NT2/D1 (cell line): Measurements from ENCODE around the gene JCAD.

Experiments used
- SUZ12 ChIP-seq: IDR thresholded peaks from 2 replicates; pipeline ENCODE4 v1.6.1; 2011; ENCODE audit not compliant: insufficient read length, insufficient read depth; ENCODE audit errors: extremely low read depth
- YY1 ChIP-seq: IDR thresholded peaks from 2 replicates; pipeline ENCODE4 v1.6.1; 2011; ENCODE audit not compliant: insufficient read length, insufficient read depth
- ZNF274 ChIP-seq: IDR thresholded peaks from 2 replicates; pipeline ENCODE4 v1.6.1; 2011; ENCODE audit warnings: mild to moderate bottlenecking, low read depth, low read length

DNA sequence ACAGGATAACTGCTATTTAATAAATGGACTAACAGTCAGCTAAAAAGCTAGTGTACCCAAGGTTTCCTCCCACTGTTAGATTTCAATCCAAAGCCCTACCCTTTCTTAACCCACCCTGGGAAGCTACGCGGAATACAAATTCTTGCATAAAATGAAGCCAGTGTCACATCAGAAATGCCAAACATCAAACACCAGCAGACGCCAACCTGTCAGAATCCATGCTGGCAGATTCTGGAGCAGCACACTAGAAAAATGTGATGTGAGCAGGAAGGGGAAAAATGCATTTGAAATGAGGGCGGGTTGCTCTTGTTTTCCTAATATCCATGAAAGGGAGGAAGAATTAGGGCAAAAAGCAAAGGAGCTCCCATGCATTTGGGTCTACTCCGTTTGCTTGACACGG is 16.1 kb upstream of the JCAD start:
- TF ChIP-seq SUZ12 (no peak), YY1 (no peak), ZNF274 (no peak)
